Left hindlimb (tissue), 1 donor: ENCODE results near the gene RAB33B.
A peak's percentile ranks its signal among the peaks of the same experiment; 100 is the strongest.
"Not testable (repeated sequence)": the region's sequence is repeated elsewhere in the genome, so short reads cannot be mapped to it uniquely, and the experiment has no call there.

ENCODE experiments used
- DNase-seq: peaks from one replicate; pipeline ENCODE4 v3.0.0-alpha.2; 2018

The RAB33B gene

GRCh38 chr4:139454111-139455045 lies at the start of gene RAB33B:
Gene RAB33B (plus strand): TSS chr4:139454121. CDS start chr4:139454196, 75 bp downstream.
- DNase-seq: no peak

DNA sequence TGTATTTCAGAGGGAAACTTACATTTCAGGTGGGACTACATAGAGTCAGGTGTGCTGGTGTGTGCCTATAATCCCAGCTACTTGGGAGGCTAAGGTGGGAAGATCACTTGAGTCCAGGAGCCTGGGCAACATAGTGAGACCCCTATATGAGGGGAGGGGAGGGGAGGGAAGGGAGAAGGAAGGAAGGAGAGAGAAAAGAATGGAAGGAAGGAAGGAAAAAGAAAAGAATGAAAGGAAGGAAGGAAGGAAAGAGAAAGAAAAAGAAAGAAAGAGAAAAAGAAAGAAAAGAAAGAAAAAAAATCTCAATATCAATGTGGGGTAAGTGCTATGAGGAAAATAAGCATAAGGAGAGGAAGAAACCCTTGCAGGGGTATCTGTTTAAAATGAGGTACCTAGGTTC lies 43.6 kb upstream of the RAB33B start:
- DNase-seq: no peak

- DNase-seq: not testable (repeated sequence)
These were observed 39.2 kb upstream of the RAB33B start for GRCh38 chr4:139414671-139415210.

GRCh38 chr4:139416073-139416673 lies 37.7 kb upstream of the RAB33B start:
- no peak for DNase-seq

DNA sequence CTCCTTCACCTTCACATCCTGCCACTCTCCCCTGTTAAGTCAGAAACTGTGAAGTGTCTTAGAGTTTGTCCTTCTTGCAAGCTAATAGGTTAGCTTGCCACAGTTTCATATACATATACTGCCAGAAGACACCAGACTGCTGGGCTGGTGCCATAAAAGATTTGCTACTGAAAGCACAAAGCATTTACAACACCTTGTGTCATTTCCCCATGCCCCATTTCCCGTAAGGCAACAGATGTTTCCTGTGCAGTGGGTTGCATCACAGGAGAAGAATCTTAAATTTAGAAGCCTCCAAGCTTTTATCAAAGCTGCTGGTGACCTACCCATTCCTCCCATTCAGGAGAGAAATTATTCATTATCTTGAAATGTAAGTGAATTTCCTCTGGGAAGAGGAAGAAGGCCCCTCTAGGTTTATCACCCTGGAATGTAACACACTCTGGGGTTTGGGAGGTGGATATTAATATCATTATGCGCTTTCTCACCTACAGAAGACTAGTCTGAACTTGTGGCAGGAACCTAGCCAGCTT lies 34.5 kb upstream of the RAB33B start:
- peak; percentile 41 for DNase-seq

- no peak for DNase-seq
These were observed 33.3 kb upstream of the RAB33B start for GRCh38 chr4:139420652-139421051.

DNA sequence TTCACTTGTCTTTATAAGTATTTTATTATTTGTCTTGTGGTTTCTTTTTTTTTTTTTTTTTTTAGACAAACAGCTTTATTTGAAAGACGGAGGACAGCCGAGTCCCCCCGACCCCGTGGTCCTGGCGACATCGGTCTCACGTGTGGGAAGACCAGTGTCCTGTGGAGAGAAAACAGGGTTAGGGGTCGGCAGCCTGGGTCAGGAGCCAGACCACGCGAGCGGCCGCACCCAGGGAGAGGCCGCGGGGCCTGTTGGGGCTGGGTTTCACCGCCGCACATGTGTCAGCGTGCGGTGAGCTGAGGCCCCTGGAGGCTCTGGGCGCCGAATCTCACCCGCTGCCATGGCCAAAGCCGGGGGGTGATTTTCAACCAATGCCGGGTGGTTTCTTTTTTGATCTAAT lies 17.8 kb upstream of the RAB33B start:
- DNase-seq: no peak

DNA sequence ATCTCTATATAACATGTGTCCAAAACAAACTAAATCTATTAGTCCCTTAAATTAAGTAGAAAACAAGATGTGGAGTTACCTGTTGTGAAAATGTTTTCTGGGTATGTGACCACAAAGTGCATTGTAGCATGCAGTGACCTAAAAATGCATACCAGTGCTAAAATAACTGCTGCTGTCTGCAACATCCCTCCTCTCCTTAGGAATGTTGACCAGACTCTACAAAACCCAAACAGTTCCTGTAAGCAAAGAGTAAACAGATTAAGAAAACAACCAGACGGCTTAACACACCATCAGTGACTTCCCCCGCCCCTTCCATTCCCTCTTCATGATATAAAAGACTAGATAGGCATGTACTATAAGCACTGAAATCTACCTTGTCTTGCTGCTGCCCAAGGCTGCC lies 15.8 kb upstream of the RAB33B start:
- DNase-seq: no peak

DNA sequence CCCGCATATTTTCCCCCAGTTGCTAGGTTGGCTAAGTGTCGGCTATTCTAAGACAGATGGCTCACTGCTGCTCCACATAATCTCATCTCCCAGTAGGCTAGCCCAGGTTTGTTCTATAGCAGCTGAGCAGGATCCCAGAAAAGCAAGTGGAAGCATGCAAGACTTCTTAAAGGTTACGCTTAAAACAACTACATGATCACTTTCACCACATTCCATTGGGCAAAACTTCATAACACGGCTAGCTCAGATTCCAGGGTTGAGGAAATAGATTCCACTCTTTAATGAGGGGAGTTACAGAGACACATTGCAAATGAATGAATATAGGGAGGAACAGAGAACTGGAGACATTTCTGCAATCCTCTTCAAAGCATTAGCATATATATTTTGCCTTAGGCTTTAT lies 12.9 kb upstream of the RAB33B start:
- DNase-seq: no peak

DNA sequence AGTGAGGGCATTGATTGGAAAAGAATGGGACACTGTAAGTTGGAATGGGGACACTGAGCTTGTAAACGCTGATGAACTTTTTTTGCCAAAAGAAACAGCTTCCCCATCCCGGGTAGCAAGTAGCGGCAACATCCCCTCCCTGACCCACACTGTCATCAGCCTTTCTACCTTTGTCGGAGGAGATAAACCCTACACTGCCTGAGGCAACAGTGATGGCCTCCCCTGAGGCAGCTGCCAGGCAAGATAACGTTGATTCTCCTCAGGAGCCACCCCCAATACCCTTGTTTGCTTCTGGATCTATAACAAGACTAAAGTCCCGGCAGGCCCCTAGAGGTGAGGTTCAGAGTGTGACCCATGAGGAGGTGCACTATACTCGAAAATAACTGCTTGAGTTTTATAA lies 10.3 kb upstream of the RAB33B start:
- no peak for DNase-seq

- not testable (repeated sequence) for DNase-seq
These were observed 9.0 kb upstream of the RAB33B start for GRCh38 chr4:139444881-139445280.

DNA sequence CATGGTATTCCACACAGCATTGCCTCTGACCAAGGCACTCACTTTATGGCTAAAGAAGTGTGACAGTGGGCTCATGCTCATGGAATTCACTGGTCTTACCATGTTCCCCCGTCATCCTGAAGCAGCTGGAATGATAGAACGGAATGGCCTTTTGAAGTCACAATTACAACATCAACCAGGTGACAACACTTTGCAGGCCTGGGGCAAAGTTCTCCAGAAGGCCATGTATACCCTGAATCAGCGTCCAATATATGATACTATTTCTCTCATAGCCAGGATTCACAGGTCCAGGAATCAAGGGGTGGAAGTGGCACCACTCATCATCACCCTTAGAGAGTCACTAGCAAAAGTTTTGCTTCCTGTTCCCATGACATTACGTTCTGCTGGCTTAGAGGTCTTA lies 6.8 kb upstream of the RAB33B start:
- not testable (repeated sequence) for DNase-seq

DNA sequence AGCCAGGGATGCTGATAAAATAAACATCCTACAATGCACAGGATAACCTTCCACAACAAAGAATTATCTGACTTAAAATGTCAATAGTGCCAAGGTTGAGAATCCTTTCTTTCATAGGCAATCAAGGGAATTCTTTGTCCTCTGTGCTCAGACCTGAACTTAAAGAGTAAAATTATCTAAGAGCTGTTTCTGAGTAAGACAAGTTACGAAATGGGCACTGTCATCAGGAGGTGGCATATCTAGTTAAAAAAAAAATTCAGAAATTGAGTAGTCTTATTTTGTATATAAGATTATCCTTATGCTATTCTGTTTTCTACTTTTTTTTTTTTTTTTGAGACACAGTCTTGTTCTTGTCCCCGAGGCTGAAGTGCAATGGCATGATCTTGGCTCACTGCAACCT lies 3.3 kb upstream of the RAB33B start:
- DNase-seq: no peak

GRCh38 chr4:139451997-139452396 lies 1.9 kb upstream of the RAB33B start:
- DNase-seq: no peak

- no peak for DNase-seq
These were observed 915 bp upstream of the RAB33B start for GRCh38 chr4:139453041-139453370.

DNA sequence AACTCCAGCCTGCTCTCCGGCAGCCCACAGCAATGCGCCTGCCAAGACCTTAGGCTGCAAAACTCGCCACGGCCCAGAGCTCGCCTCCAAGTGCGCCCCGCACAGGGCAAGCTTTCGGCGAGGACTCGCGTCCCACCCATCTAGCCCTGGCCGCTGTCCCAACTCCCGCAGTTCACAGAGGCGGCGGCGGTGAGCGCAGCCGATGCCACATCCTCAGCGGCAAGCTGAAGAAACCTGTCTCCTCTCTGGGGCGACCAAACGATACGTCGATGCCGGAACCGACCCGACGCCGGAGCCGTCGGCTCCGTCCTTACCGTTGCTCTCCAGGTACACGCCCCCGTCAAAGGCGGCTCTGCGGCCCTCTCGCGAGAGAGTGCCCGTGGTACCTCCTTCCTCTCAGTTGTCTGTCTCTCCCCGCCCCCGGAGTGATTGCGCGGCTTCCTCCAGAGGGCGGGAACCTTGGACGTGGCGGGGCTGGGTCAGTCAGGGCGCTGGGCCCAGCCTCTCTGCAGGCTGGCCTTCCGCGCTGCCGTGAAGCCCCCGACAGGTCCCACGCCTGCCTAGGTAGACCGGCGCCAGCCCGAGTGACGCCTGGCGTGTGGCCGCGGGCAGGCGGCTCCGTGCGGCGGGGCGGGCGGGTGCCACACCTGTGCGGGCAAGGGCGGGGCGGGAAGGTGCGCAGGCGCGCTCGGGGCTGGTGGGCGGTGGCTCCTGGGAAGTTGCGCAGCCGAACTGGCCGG lies 380 bp upstream of the RAB33B start:
- DNase-seq: peak; percentile 99

- no peak for DNase-seq
These were observed 1.2 kb downstream of the RAB33B start for GRCh38 chr4:139455126-139455538.

DNA sequence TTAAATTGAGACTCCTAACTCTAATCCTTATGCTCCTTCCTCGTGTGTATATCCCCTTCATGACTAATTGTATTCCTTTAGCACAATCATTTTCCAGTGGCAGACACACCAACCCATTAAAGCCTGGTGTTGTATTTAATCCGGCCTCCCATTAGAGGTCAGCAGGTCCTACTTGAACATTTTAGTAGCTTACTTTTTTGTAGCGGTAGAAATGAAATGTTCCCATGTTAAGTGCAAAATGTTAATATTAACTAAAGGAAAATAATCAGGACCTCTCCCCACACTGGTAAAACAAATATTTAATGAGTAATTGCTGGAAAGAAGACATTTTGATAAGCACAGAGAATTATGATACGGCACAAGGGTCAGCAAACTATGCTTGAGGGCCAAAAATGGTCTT lies 3.4 kb downstream of the RAB33B start:
- DNase-seq: no peak

DNA sequence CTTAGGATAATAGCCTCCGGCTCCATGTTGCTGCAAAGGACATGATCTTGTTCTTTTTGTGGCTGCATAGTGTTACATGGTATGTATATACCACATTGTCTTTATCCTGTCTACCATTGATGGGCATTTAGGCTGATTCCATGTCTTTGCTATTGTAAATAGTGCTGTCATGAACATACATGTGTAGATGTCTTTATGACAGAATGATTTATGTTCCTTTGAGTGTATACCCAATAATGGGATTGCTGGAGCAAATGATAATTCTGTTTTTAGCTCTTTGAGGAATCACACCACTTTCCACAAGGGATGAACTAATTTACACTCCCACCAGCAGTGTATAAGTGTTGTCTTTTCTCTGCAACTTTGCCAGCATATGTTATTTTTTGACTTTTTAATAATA lies 4.6 kb downstream of the RAB33B start:
- no peak for DNase-seq

DNA sequence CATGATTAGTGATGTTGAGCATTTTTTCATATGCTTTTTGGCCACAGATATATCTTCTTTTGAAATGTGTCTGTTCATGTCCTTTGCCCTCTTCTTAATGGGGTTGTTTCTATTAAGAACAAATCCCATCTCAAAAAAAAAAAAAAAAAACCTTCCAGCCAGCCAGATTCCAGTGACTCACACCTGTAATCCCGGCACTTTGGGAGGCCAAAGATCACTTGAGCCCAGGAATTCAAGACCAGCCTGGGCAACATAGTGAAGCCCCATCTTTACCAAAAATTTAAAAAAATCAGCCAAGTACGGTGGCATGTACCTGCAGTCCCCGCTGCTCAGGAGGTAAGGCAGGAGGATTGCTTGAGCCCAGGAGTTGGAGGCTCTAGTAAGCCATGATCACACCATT lies 5.1 kb downstream of the RAB33B start:
- no peak for DNase-seq

GRCh38 chr4:139460565-139460964 lies 6.6 kb downstream of the RAB33B start:
- DNase-seq: no peak

- DNase-seq: no peak
These were observed 7.2 kb downstream of the RAB33B start for GRCh38 chr4:139461022-139461628.

GRCh38 chr4:139464512-139464911 lies 10.6 kb downstream of the RAB33B start:
- DNase-seq: not testable (repeated sequence)
